Astrocyte of the cerebellum (primary cell): ENCODE measurements around the gene DUSP10.

Experiments used
- DNase-seq: peaks from one replicate; pipeline ENCODE4 v3.0.0-alpha.2; 2011; ENCODE audit warnings: low read depth
- H3K4me3 ChIP-seq: 2 replicates; pipeline ENCODE4 v1.5.1; 2011; ENCODE audit warnings: mild to moderate bottlenecking, low read depth, low read length, moderate library complexity
- in situ Hi-C: cut with HindIII; loops from 2 replicates; pipeline ENCODE4 v1.10.0; 2017; ENCODE audit warnings: low sequenced_read_pairs
- TF ChIP-seq, protein P1 (sequence below): IDR thresholded peaks from 2 replicates; pipeline ENCODE4 v1.5.1; 2012; ENCODE audit warnings: low read length, low read depth, moderate library complexity, mild to moderate bottlenecking; ENCODE audit errors: missing control alignments

The DUSP10 gene

DNA sequence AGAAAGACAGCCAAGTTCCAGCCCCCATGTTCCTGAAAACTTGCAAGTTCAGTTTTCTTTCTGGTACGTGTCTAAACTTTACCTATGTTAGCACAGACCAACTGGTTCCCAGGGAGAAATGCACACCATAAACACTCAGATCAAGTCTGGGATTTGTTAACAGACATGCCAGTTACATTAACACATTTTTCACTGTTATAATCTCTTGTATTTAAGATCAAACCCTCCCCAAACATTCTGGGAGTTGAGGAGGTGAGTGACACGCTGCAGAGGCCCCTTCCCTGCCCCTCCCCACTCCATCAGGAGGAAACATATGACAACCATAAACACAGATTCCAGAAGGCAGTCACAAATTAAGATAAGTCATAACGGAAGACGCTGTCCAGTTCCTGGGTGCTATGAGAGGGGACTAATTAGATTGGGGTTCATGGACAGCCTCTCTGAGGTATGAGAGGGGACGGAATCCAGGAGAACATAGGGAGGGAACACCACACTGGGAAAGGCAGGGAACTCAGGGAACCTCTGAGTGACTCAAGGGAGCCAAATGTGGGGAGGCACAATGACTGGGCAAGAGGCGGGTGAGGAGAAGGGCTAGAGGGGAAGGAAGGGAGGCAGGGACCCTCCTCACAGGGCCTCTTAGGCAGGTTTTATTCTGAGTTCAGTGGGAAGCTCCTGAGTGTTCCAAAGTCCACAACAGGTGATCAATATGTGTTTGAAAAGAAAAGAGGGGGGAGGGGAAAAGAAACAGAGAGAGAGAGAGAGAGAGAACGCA, 25.0 kb downstream of the DUSP10 start:
- no peak for DNase-seq
- no peak overlapping the region for H3K4me3 ChIP-seq
- TF ChIP-seq, protein P1, sequence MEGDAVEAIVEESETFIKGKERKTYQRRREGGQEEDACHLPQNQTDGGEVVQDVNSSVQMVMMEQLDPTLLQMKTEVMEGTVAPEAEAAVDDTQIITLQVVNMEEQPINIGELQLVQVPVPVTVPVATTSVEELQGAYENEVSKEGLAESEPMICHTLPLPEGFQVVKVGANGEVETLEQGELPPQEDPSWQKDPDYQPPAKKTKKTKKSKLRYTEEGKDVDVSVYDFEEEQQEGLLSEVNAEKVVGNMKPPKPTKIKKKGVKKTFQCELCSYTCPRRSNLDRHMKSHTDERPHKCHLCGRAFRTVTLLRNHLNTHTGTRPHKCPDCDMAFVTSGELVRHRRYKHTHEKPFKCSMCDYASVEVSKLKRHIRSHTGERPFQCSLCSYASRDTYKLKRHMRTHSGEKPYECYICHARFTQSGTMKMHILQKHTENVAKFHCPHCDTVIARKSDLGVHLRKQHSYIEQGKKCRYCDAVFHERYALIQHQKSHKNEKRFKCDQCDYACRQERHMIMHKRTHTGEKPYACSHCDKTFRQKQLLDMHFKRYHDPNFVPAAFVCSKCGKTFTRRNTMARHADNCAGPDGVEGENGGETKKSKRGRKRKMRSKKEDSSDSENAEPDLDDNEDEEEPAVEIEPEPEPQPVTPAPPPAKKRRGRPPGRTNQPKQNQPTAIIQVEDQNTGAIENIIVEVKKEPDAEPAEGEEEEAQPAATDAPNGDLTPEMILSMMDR: no peak
- in situ Hi-C loops: no loop called here

DNA sequence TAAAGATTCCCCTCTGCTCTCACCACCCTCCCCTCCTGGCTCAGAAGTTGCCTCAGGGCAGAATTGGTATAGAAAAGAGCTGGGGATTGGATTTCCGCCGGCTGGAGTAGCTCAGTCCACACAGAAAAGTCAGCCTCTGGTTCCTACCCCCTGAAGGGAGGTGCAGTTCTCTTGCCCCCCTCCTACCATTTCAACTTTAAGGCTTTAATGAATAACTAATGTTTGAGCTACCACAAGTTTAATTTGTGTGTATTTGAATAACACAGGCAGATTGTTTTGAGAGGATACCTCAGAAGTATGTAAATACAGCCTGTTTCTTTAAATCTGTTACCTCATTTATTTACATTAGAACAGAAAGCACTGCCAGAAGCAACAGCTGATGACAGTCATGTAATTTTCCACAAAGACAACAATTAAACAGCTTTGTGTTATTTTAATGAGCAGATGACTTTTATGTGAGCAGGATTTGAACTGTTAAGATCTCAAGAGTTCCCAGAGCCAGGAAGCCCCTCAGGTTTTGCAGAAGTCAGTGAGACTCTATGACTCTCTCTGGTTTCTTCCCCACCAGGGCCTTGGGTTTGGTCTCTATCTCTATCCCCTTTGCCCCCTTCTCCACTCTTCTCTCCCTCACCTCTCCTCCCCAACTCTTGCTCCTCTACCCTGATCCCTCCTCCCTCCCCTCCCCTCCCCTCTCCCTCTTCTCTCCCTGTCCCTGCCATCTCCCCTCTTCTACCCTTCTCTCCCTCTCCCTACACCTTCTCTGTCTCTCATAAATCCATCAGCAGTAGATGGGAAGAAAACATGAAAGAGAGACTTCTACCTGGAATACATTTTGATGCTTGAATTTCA, 26.3 kb downstream of the DUSP10 start:
- H3K4me3 ChIP-seq: no peak overlapping the region
- in situ Hi-C loops: no loop called here
- TF ChIP-seq, protein P1: no peak
- DNase-seq: no peak

DNA sequence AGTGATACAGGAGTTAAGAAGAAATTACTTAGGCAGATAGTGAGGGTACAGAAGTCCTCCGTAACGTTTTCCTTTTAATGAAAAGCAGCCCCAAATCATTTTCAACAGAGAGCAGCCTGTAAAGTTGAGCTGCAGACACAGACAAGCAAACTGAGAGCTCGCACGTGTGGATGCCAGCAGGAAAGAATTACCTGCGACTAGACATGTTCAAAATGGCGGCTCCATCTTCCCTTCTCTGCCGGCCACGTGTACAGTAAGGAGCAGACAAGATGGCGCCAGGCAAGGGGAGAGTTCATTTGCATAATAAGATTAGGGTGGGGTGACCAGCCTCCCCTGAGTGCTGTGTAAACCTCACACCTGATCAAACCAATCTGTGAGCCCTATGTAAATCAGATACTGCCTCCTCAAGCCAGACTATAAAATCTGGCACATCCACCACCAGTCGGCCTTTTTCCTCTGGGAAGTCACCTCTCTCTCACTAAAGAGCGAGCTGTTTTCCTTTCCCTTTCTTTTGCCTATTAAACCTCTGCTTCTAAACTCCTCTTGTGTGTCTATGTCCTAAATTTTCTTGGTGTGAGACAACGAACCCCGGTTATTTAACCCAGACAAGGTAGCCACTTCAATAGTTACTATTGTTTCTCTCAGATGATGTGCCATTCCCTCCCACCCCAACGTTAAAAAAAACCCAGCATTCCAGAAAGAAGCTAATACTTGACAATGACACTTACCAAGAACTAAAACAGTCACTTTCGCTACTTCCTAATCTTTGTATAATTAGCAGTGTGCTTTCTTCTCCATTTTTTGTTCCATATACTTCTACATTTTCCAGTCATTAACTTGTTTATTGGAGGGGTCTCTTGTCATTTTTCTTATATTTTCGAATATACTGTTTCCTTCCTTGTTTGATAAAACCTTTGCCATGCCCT, 27.4 kb downstream of the DUSP10 start:
- no peak for DNase-seq
- TF ChIP-seq, protein P1: no peak
- no peak overlapping the region for H3K4me3 ChIP-seq
- in situ Hi-C loops: no loop called here

DNA sequence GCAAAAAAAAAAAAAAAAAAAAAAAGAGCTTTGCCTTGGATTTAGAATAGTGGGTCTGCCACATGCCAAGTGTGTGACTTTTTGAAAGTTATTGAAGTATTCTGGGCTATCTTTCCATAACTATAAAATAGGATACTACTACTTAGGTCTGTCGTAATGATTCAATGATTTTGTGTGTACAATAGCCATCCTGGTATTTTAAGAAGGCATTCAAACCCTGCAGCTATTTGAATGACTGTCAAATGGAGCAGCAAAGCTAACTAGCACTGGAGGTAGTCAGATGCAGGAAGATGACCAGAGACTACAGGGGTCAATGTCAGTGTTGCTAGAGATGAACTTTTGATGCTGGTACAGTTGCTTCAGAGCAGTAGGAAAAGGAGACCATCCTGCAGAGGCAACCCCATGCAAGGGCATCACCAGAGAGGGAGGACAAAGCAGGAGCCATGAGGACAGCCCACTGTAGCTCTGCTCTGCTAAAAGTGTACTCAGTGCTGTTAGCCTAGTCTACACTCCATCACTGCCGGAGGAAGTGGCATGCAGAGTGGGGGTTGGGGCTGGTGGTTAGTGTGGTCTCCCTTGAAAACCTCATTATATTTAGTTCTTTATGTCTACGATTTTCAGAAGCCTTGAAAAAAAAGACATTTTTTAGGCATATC, 29.0 kb downstream of the DUSP10 start:
- no peak overlapping the region for H3K4me3 ChIP-seq
- DNase-seq: no peak
- TF ChIP-seq, protein P1: no peak
- in situ Hi-C loops: no loop called here

DNA sequence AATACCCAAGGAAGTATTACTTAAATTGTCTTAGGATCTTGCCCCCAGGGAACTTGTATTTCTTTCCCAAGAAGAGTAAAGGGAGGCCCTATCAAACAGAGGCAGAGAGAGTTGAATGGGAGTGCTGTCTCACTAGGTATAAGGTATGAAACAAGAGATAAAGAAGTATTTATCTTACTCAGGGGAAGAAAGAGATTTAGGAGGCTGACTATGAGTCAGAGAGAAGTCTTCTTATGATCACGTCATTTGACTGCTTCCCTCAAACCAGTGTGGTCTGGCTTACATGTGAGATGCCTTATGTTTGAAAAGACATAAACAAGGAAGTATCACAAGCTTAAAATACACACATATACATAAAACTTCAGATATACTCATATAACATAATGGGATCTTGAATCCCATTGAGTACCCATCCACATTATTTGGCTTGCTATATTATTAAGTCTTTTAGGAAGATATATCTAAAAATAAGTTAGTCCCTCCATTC, 29.6 kb downstream of the DUSP10 start:
- TF ChIP-seq, protein P1: no peak
- no peak overlapping the region for H3K4me3 ChIP-seq
- peak; percentile 74 for DNase-seq
- in situ Hi-C loops: no loop called here
